AG09319 (cell line): Measurements from ENCODE around the gene EFCAB6.

Experiments
- DNase-seq: peaks from one replicate; pipeline ENCODE4 v3.0.0-alpha.2; 2010; ENCODE audit warnings: low read depth; ENCODE audit errors: extremely low read depth
- CTCF ChIP-seq: IDR thresholded peaks from 2 replicates; pipeline ENCODE4 v1.5.1; 2011; ENCODE audit warnings: low read depth, mild to moderate bottlenecking, inconsistent platforms, low read length, moderate library complexity

EFCAB6 gene

GRCh38 chr22:43535741-43536140 is 276.4 kb downstream of the EFCAB6 start:
- TF ChIP-seq CTCF: no peak
- DNase-seq: no peak

GRCh38 chr22:43535336-43535735 is 276.8 kb downstream of the EFCAB6 start:
- no peak for TF ChIP-seq CTCF
- DNase-seq: no peak

- DNase-seq: no peak
- TF ChIP-seq CTCF: no peak
Measured at GRCh38 chr22:43534916-43535315, 277.2 kb downstream of the EFCAB6 start.

GRCh38 chr22:43533656-43534428 is 278.3 kb downstream of the EFCAB6 start:
- no peak for TF ChIP-seq CTCF
- no peak for DNase-seq

- no peak for TF ChIP-seq CTCF
- DNase-seq: no peak
Measured at GRCh38 chr22:43533156-43533530, 279.0 kb downstream of the EFCAB6 start.

GRCh38 chr22:43532301-43533155 is 279.6 kb downstream of the EFCAB6 start:
- no peak for DNase-seq
- TF ChIP-seq CTCF: no peak

- no peak for DNase-seq
- no peak for TF ChIP-seq CTCF
Measured at GRCh38 chr22:43531651-43532050, 280.5 kb downstream of the EFCAB6 start.
